ENCODE measurements around the gene DYRK1A.
"Not testable (repeated sequence)": the region's sequence is repeated elsewhere in the genome, so short reads cannot be mapped to it uniquely, and the experiment has no call there.

Gene DYRK1A

GRCh38 chr21:37496972-37497371, 130.4 kb downstream of the DYRK1A start:
- no peak for DNase-seq

DNA sequence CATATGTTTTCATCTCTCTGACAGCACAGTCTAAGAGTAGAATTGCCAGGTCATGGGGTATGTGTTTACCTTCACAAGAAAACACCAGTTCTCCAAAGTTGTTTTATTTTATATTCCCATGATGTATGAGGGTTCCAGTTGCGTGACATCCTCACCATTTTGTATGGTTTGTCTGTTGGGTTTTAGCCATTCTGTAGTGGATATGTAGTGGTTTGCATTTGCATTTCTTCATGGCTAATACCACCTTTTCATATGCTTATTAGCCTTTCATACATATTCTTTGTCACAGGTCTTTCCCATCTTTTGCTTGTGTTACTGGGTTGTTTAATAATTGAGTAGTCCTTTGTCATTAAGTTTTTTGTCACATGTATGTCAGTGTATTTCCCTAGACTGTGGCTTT, 132.1 kb downstream of the DYRK1A start:
- no peak for DNase-seq

DNA sequence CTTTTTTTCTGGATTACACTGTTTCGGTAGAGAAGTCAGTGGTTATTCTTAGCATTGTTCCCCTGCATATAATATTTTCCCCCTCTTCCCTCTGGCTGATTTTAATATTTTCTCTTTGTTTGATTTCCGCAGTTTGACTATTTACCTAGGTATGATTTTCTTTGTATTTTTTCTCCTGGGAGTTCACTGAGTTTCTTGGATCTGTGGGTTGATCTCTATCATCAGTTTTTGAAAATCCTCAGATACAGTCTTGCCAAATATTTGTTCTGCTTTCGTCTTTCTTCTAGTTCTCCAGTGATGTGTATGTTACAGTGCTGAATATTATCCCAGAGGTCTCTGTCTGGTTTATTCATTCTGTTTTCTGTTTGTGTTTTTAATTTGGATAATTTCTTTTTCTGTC, 136.4 kb downstream of the DYRK1A start:
- no peak for DNase-seq

GRCh38 chr21:37503848-37504467, 137.4 kb downstream of the DYRK1A start:
- DNase-seq: peak; percentile 88

DNA sequence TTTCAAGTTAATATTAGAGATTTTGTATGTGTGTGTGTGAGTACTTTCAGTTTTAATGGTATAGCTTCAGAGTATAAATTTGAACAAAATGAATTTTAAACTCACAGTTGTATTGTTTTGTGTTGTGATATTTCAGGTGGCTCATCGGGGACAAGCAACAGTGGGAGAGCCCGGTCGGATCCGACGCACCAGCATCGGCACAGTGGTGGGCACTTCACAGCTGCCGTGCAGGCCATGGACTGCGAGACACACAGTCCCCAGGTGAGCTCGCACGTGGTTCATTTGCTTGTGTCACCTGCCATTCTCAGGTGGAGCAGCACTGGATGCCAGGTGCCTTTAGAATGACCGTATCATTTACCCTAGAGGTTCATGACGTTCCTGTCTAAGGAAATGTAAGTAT, 139.4 kb downstream of the DYRK1A start:
- DNase-seq: no peak

DNA sequence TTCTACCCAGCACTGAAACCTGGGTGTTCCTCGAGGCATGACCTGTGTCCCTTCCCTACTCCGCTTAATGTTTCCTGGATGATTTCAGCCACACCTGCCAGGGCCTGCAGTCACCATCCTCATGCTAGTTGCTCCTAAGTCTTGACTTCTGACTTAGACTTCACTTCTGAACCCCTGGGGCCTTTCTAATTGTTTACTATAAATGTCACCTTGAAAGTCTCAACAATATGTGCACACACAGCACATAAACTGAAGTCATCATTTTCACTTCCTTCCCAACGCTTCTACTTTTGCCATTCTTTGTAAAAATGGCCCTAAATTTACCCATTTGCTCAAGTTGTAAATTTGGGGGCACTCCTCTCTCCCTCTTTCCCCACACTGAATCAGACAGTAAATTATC, 141.1 kb downstream of the DYRK1A start:
- no peak for DNase-seq

- no peak for DNase-seq
Measured at GRCh38 chr21:37508341-37508740, 141.8 kb downstream of the DYRK1A start.

- peak; percentile 20 for DNase-seq
Measured at GRCh38 chr21:37509802-37510393, 143.3 kb downstream of the DYRK1A start.

- no peak for DNase-seq
Measured at GRCh38 chr21:37511848-37512247, 145.3 kb downstream of the DYRK1A start.

DNA sequence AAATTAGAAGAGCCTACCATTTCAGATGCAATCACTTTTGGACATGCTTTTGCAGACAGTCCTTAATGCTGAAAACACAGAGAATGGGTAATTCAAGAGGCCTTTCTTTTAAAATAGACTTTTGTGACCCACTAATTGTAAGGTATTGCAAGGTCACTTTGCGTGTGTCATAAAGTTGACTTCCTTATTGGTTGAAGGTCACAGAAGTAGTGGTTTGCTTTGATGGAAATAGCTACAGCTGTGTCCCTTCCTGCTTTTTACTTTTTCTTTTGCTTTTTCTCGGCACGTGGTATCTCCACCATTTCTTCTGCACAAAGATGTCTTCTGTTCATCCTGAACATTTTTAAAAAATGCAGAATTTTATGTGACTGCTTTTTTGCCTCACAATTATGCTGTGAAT, 146.8 kb downstream of the DYRK1A start:
- DNase-seq: no peak

DNA sequence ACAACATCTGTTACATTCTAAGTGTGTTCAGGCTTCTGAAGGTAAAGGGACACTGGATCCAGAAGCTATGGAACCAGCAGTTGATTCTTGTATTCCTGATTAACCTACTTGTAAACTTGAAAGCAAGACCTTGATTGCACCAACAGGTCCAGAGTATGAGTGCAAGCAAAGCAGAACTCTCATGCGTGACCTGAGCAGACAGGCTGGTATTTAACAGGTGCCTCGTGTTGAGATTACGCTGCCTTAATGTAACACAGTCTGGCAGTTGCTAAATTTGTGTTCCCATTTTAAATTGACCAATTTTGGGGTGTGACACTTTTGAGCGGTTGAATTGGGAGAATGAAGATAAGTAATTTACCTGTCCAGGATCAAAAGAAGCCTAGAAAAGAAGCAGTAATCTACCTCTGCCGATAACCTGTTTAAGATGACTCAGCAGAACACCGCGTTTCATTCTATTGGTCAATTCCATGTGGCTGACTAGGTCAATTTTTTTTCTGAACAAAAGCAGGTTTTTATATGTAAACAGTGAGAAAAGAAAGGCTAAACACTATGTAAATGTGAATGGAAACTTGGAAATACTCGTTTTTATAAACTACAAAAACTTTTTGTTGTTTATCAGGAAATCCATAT, 147.6 kb downstream of the DYRK1A start:
- DNase-seq: no peak

- DNase-seq: no peak
Measured at GRCh38 chr21:37516998-37517397, 150.4 kb downstream of the DYRK1A start.

- no peak for DNase-seq
Measured at GRCh38 chr21:37520801-37521200, 154.2 kb downstream of the DYRK1A start.

- DNase-seq: no peak
Measured at GRCh38 chr21:37521658-37522057, 155.1 kb downstream of the DYRK1A start.

GRCh38 chr21:37522641-37523295, 156.2 kb downstream of the DYRK1A start:
- DNase-seq: no peak

DNA sequence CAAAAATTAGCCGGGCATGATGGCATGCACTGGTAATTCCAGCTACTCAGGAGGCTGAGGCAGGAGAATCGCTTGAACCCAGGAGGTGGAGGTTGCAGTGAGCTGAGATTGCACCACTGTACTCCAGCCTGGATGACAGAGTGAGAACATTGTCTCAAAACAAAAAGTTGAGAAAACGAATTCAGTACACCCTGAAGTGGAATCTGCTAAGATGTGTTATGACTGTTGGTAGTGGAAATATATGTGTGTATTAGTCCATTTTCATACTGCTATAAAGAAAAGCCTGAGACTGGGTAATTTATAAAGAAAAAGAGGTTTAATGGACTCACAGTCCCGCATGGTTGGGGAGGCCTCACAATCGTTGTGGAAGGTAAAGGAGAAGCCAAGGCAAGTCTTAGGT, 158.4 kb downstream of the DYRK1A start:
- not testable (repeated sequence) for DNase-seq

GRCh38 chr21:37525810-37526209, 159.2 kb downstream of the DYRK1A start:
- no peak for DNase-seq

GRCh38 chr21:37527103-37527502, 160.5 kb downstream of the DYRK1A start:
- no peak for DNase-seq

DNA sequence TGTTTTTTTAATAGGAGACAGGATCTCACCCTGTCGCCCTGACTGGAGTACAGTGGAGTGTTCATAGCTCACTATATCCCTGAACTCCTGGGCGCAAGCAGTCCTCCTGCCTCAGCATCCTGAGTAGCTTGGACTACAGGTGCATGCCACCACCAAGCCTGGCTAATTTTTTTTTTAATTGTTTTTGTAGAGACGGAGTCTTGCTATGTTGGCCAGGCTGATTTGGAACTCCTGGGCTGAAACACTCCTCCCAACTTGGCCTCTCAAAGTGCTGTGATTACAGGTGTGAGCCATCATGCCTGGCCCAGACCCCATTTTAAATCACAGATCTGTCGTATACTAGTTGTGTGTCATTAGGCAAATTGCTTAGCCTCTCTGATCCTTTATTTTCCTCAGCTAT, 161.1 kb downstream of the DYRK1A start:
- DNase-seq: no peak

DNA sequence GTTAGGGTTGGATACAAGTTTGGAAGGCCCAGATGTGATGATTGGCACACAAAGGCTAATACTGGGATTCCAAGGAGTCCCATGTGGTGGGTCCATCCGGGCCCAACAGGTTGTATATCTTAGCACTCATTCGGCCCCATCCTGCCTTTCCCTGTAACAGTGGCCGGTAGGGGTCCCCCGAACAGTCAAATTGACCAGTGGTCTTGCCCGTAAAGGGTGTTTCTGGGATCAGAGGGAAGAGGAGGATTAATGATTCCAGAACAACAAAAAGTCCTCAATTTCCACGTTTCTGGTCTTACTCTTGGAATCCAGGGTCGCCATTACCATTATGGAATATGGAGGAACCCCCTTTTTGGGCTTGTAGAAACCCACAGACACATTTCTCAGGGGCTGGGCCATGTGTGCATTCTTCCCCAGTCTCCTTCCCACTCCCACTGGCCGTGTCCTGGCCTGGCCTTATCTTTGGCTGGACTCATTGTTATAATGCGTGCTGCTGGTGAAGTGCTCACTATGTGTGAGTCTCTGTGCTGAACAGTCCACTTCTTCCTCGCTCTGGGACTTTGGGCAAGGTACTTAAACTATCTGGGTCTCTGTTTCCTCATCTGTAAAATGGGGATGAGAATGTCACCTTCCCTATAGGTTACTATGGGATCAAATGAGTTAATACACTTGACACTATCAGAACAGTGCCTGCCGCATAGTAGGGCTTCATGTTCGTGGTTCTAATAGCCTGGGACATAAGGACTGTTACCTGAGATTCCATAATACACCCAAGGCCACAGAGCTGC, 161.8 kb downstream of the DYRK1A start:
- no peak for DNase-seq

DNA sequence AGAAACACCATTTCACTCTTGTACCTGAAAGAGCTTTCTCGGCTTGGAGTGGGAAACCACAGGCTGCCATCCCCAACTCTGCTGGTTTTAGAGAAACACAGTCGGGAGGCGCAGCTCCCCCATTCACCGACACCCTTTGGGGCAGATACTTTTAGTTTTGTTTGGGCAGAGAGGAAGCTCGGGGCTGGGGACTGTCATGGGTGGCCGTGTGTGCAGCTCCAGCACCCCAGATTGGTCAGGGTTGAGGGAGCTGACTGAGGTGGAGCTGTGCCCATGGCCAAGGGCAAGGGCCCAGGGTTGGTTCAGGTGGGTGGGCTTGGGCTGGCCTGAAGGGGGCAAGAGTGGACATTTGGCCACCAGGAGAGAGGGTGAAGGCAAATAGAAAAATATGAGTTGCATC, 163.1 kb downstream of the DYRK1A start:
- no peak for DNase-seq

- no peak for DNase-seq
Measured at GRCh38 chr21:37530901-37531351, 164.4 kb downstream of the DYRK1A start.

DNA sequence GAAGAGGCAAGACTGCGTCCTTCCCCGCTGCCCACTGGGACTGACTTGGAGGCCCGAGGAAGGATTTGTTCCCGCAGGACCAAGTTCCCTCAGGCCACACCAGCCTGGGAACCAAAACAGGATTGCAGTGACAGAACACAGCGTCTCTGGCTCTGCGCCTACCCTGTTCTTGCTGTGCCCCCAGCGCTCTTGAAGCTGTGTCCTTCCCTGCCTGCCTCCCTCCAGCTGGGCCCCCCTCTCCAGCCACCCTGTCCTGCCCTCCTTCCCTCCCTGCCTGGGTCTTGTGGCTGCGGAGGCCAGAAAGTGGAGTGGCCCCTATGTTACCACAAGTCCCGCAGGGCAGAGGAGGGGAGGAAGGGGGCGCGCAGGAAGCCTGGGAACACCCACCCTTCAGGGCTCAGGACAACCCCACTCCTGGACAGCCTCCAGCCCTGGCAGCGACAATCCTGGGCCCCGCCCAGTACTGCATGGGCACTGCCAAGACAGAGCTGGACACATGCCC, 164.9 kb downstream of the DYRK1A start:
- DNase-seq: no peak

Data from HCEC 1CT (cell line).